ENCODE results near the gene THSD7A.
A peak's percentile ranks its signal among the peaks of the same experiment; 100 is the strongest.

THSD7A gene

GRCh38 chr7:11747715-11748485 is 84.1 kb downstream of the THSD7A start:
- DNase-seq, result no peak

DNA sequence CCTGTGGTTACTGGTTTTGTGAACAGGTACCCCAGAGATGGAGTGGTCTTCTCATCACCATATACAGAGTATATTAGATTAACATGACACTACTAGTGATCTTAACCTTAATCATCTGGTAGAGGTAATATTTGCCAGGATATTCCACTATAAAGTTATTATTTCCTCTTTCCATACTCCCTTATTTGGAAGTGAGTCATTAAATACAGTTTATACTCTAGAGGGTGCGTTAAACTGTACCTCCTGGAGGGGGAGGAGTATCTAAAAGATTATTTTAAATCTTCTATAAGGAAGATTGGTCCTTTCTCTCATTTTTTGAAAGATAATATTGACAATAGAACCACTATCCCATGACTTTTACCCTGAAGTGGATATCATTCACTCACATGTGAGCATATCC is 85.4 kb downstream of the THSD7A start:
- DNase-seq, result no peak

DNA sequence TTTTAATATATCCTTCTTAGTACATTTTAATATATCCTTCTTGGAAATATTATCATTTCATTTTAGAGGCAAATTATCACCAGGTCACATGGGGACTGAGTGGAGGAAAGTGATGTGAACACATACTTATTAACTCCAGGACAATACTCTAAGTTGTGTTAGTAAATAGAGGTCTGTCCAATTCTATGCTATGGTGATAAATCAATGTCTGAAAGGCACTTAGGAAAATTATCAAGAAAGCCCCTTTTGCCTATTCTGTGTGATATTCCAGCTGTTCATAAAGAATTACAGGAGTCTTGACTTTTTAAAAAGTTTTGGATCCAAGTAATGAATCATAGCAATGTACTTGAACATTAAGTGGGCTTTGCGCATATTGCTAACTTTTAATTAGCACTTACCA is 88.5 kb downstream of the THSD7A start:
- DNase-seq, result no peak

DNA sequence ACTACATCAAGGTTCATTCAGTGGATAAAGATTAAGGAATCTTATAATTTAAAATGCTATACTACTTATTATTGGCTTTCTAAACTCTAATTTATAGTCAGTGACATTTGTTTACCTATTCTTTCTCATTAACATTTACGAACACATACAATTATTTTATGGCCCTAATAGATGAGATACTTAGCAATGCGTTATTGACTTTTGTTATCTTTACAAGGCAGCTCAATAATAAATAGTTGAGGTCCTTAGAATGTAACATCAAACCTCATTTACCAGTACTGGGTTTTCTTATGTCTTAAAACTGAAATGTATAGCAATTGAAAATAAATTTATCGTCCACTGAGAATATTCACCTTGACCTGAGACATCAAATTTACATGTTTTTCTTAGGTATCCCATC is 89.0 kb downstream of the THSD7A start:
- DNase-seq, result no peak

DNA sequence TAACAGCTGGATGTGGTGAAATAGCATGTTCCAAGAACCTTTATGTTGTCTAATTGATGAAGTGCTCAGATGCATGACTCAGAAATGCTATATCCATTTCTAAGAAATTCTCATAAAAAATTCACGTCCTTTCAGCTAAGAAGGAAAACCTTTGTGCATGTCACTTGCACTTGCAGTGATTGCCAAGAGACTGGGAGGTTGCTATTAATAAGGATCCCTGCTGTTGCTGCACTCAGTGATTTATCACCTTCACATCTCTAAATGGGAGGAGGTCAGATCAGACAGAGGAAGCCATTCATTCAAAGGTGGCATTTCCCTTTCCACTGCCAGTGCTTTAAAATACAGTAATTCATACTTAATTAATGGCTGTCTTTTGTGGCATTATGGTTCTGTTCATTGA is 89.5 kb downstream of the THSD7A start:
- DNase-seq, result peak; percentile 58

GRCh38 chr7:11737723-11738122 is 94.3 kb downstream of the THSD7A start:
- no peak for DNase-seq

DNA sequence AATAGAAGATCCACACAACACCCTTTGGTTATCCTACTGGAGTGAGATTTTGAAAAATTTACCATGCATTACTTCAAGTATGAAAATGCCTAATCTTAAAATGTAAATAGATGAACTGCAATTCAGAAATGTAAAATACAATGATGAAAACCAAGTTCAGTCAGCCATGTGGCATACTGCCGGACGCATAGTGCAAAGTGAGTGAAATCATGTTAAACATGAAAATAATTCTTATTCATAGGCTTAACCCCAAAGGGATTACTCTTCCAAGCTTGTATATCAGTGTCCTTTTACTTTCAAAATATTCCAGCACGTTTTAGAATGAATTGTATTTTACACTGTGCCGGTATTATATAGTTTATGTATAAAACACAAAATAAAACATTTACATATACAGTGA is 99.8 kb downstream of the THSD7A start:
- no peak for DNase-seq

- no peak for DNase-seq
Observed at GRCh38 chr7:11730725-11731124, 101.3 kb downstream of the THSD7A start.

DNA sequence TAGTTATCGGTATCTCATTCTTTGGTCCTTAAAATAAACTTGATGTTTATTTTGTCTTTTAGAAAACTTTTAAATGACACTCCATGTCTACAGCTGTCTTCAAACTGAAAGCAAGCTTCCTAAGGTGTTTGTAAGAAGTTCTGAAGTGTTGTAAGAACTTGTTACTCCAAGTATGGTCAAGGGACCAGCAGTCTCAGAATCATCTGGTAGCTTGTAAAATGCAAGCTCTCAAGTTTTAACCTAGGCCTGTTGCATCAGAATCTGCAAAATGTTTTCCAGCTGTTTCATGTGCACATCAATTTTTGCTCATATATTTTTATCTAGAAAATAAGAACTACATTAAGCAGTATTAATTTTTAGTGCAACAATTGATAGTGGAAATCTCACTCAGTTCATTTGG is 104.1 kb downstream of the THSD7A start:
- DNase-seq, result no peak

DNA sequence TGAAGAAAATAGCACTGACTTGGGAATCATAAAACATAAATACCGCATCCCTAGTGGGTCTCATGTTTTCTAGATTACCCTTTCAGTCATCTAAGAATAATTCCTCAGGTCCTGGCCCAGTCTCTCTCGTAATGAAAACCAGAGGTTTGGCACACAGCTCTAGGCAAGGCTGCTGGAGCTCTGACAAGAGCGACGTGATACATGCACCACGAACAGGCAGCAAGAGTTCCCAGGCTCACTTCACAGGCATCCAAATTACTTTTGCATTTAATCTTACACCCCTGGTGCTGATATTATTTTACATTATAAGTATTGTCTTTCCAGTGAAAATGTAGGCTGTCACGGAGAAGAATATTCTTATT is 105.2 kb downstream of the THSD7A start:
- DNase-seq, result no peak

GRCh38 chr7:11726001-11726793 is 105.8 kb downstream of the THSD7A start:
- no peak for DNase-seq

DNA sequence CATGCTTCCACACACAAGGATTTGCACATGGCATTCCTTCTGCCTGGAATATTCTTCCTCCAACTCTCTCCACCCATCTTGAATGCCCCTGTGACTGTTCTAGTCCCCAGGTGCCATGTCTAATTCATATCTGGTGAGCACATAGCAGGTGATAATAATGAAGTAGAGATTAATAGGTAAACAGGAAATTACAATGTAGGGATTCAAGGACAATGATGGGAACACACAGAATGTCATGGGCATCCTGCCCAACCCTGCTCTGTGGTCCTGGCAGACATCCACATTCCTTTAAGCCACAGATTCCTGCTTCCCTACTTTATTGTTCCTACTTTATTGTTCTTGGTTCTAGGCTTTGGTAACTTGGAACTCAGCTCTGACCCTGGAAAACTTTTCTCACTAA is 115.8 kb downstream of the THSD7A start:
- DNase-seq, result peak; percentile 89

DNA sequence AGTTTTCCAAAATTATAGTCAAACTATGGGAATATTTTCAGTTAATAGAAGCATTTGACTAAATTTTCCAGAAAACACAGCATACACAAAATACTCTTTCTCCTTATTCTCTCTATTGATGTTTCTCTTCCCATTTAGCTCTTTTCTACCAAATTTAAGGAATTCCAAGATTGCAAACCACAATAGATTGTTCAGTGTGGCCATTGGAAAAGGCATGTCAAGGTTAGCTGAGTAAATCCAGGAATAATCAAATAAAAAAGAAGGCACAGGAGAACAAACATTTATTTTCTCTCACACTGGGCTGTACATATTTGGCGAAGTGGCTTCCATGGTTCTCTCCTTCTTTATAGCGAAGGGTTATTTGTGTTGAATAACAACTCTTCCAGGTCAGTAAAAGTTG is 117.3 kb downstream of the THSD7A start:
- DNase-seq, result no peak

DNA sequence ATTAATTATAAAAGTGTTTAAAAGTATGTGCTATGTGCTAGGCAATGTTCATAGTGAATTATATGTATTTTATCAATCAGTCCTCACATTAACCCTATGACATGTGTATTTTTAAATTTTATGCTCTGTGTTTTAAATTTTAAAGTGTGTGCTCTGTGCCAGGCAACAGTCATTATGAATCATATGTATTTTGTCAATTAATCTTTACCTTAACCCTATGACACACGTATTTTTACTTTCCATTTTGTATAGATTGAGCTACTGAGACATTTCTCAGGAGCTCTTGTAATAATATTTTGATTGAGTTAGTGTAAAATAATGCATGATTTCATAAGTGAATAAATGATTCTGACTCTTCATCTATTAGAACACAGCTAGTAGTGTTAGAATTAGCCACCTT is 117.8 kb downstream of the THSD7A start:
- no peak for DNase-seq

GRCh38 chr7:11713352-11713751 is 118.6 kb downstream of the THSD7A start:
- DNase-seq, result no peak

GRCh38 chr7:11710377-11710776 is 121.6 kb downstream of the THSD7A start:
- no peak for DNase-seq

GRCh38 chr7:11709196-11709595 is 122.8 kb downstream of the THSD7A start:
- DNase-seq, result no peak

DNA sequence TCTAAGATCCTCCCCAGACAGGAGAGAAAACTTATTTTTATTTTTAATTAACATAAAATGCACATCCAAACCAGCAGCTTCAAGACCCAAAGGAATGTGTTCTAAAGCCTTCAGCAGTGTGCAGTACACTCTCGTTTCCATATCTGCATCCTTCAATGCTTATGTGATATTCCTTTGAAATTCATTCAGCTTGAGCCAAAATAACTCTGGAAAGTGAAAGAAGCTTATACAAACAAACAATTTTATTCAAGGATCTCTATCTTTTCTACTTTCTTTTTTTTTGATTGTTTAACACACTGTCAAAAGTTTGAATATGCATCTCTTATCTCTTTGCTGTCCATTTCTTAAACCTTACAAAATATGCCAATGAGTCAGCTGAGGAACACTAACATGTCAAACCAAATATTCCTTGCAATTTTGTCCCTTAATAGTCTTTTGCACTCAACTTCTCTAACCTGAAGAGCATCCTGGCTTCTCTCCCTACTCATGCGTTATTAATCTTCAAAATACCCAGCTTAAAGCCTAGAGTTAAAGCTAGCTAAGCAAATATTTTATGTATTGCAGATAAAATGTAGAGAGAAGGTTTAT is 124.3 kb downstream of the THSD7A start:
- DNase-seq, result no peak

GRCh38 chr7:11706666-11707605 is 125.1 kb downstream of the THSD7A start:
- peak; percentile 68 for DNase-seq

GRCh38 chr7:11703829-11704228 is 128.2 kb downstream of the THSD7A start:
- DNase-seq, result no peak

- no peak for DNase-seq
Observed at GRCh38 chr7:11702938-11703337, 129.1 kb downstream of the THSD7A start.

GRCh38 chr7:11701829-11702560 is 130.0 kb downstream of the THSD7A start:
- no peak for DNase-seq

Data from NCI-H1105 (cell line).